K562 (cell line): ENCODE measurements around the gene CIAO1. TPM values are rescaled to one million over a fixed set of nuclear protein-coding genes. Genes with fewer than 3 reads are reported as not detected.

Experiments
- polyA plus RNA-seq, 8 experiments: library from polyadenylated mRNA; depleted of rRNA in 4 of 8; stranded (reverse) in 5 of 8; unstranded in 3 of 8; fragments of >200 nt; fragmentation: Nextera tagmentation in 2 of 8; fragmentation: Illumina TruSeq in 1 of 8; extraction: Ambion mirVana in 2 of 8; extraction: Trizol in 1 of 8; gene quantifications; 2 replicates each; pipeline versions ENCODE4 v1.2.1 to v1.2.3, GENCODE V29; 2011 to 2014; ENCODE audit warnings: inconsistent platforms in 1 of 8, missing spikeins in 1 of 8
- total RNA-seq, 7 experiments: library from RNA; depleted of rRNA in 6 of 7; stranded (reverse); fragments of >200 nt in 6 of 7; fragmentation: Illumina TruSeq in 2 of 7; extraction: Trizol in 2 of 7; gene quantifications; 2 replicates each; pipeline versions ENCODE4 v1.2.1 to v1.2.3, GENCODE V29; 2011 to 2021; ENCODE audit warnings: low replicate concordance in 1 of 7

CIAO1 gene
- total and polyA plus RNA-seq, 9 of the 15 experiments (the other 6 are each of a cell fraction or from before 2014, with no cell fraction given): 11.4 to 156 (median 92.8) TPM

Other genes with a start within 250 kb of the CIAO1 start
Only the 7 nearest of the 10 such genes appear.
- not detected in 2 replicates for gene ASTL, start 127.7 kb upstream of the CIAO1 start, total RNA-seq (2014; rRNA removed)
- gene ASTL, start 127.7 kb upstream of the CIAO1 start, total RNA-seq (2014; rRNA removed; fragmentation: Illumina TruSeq; extraction: Trizol): not detected in 2 replicates
- not detected in 2 replicates for gene ASTL, start 127.7 kb upstream of the CIAO1 start, total RNA-seq (2015; rRNA removed; fragmentation: Illumina TruSeq; extraction: Trizol)
- not detected in 2 replicates for gene ASTL, start 127.7 kb upstream of the CIAO1 start, total RNA-seq (2021)
- gene ASTL, start 127.7 kb upstream of the CIAO1 start, polyA plus RNA-seq (2011; rRNA removed): not detected in 2 replicates
- not detected in 2 replicates for gene ASTL, start 127.7 kb upstream of the CIAO1 start, polyA plus RNA-seq (2014; fragmentation: Illumina TruSeq; extraction: Trizol)
- gene ASTL, start 127.7 kb upstream of the CIAO1 start, polyA plus RNA-seq (2014; fragmentation: Nextera tagmentation; extraction: Ambion mirVana): not detected
- not detected in 2 replicates for gene ASTL, start 127.7 kb upstream of the CIAO1 start, polyA plus RNA-seq (2014; rRNA removed)
- gene DUSP2, start 120.8 kb upstream of the CIAO1 start, total RNA-seq (2014; rRNA removed): not detected in 2 replicates
- not detected in 2 replicates for gene DUSP2, start 120.8 kb upstream of the CIAO1 start, total RNA-seq (2014; rRNA removed; fragmentation: Illumina TruSeq; extraction: Trizol)
- gene DUSP2, start 120.8 kb upstream of the CIAO1 start, total RNA-seq (2015; rRNA removed; fragmentation: Illumina TruSeq; extraction: Trizol): not detected in 2 replicates
- gene DUSP2, start 120.8 kb upstream of the CIAO1 start, total RNA-seq (2021): 0.18 and 0.42 TPM in 2 replicates
- 0.04 TPM in 1 of 2 replicates, not detected in the other for gene DUSP2, start 120.8 kb upstream of the CIAO1 start, polyA plus RNA-seq (2011; rRNA removed)
- gene DUSP2, start 120.8 kb upstream of the CIAO1 start, polyA plus RNA-seq (2014; fragmentation: Illumina TruSeq; extraction: Trizol): not detected in 2 replicates
- not detected for gene DUSP2, start 120.8 kb upstream of the CIAO1 start, polyA plus RNA-seq (2014; fragmentation: Nextera tagmentation; extraction: Ambion mirVana)
- not detected in 2 replicates for gene DUSP2, start 120.8 kb upstream of the CIAO1 start, polyA plus RNA-seq (2014; rRNA removed)
- gene STARD7, start 57.4 kb upstream of the CIAO1 start, total RNA-seq (2014; rRNA removed): 147 and 306 TPM in 2 replicates
- gene STARD7, start 57.4 kb upstream of the CIAO1 start, total RNA-seq (2014; rRNA removed; fragmentation: Illumina TruSeq; extraction: Trizol): 173 and 193 TPM in 2 replicates
- gene STARD7, start 57.4 kb upstream of the CIAO1 start, total RNA-seq (2015; rRNA removed; fragmentation: Illumina TruSeq; extraction: Trizol): 170 and 173 TPM in 2 replicates
- gene STARD7, start 57.4 kb upstream of the CIAO1 start, total RNA-seq (2021): 192 and 196 TPM in 2 replicates
- 95.3 and 108 TPM in 2 replicates for gene STARD7, start 57.4 kb upstream of the CIAO1 start, polyA plus RNA-seq (2011; rRNA removed)
- 136 and 145 TPM in 2 replicates for gene STARD7, start 57.4 kb upstream of the CIAO1 start, polyA plus RNA-seq (2014; fragmentation: Illumina TruSeq; extraction: Trizol)
- 100 to 1,000 TPM in 1 of 2 experiments, 10 to 100 TPM in 1; 90.9 to 140 TPM for gene STARD7, start 57.4 kb upstream of the CIAO1 start, polyA plus RNA-seq (2014; fragmentation: Nextera tagmentation; extraction: Ambion mirVana)
- 103 and 122 TPM in 2 replicates for gene STARD7, start 57.4 kb upstream of the CIAO1 start, polyA plus RNA-seq (2014; rRNA removed)
- 7.2 and 9.8 TPM in 2 replicates for gene TMEM127, start 228 bp upstream of the CIAO1 start, total RNA-seq (2014; rRNA removed)
- gene TMEM127, start 228 bp upstream of the CIAO1 start, total RNA-seq (2014; rRNA removed; fragmentation: Illumina TruSeq; extraction: Trizol): 6.7 and 6.8 TPM in 2 replicates
- 10.3 and 10.7 TPM in 2 replicates for gene TMEM127, start 228 bp upstream of the CIAO1 start, total RNA-seq (2015; rRNA removed; fragmentation: Illumina TruSeq; extraction: Trizol)
- gene TMEM127, start 228 bp upstream of the CIAO1 start, total RNA-seq (2021): 18.6 and 20.0 TPM in 2 replicates
- 10.9 and 16.6 TPM in 2 replicates for gene TMEM127, start 228 bp upstream of the CIAO1 start, polyA plus RNA-seq (2011; rRNA removed)
- gene TMEM127, start 228 bp upstream of the CIAO1 start, polyA plus RNA-seq (2014; fragmentation: Illumina TruSeq; extraction: Trizol): 16.6 and 17.4 TPM in 2 replicates
- gene TMEM127, start 228 bp upstream of the CIAO1 start, polyA plus RNA-seq (2014; fragmentation: Nextera tagmentation; extraction: Ambion mirVana): 1 to 10 TPM; 1.7 to 2.0 TPM
- 9.9 and 10.8 TPM in 2 replicates for gene TMEM127, start 228 bp upstream of the CIAO1 start, polyA plus RNA-seq (2014; rRNA removed)
- 76.1 and 87.5 TPM in 2 replicates for gene SNRNP200, start 39.3 kb downstream of the CIAO1 start, total RNA-seq (2014; rRNA removed)
- 66.5 and 77.9 TPM in 2 replicates for gene SNRNP200, start 39.3 kb downstream of the CIAO1 start, total RNA-seq (2014; rRNA removed; fragmentation: Illumina TruSeq; extraction: Trizol)
- gene SNRNP200, start 39.3 kb downstream of the CIAO1 start, total RNA-seq (2015; rRNA removed; fragmentation: Illumina TruSeq; extraction: Trizol): 94.4 and 95.0 TPM in 2 replicates
- gene SNRNP200, start 39.3 kb downstream of the CIAO1 start, total RNA-seq (2021): 188 and 210 TPM in 2 replicates
- gene SNRNP200, start 39.3 kb downstream of the CIAO1 start, polyA plus RNA-seq (2011; rRNA removed): 191 and 199 TPM in 2 replicates
- gene SNRNP200, start 39.3 kb downstream of the CIAO1 start, polyA plus RNA-seq (2014; fragmentation: Illumina TruSeq; extraction: Trizol): 224 and 231 TPM in 2 replicates
- gene SNRNP200, start 39.3 kb downstream of the CIAO1 start, polyA plus RNA-seq (2014; fragmentation: Nextera tagmentation; extraction: Ambion mirVana): 100 to 1,000 TPM in 1 of 2 experiments, 10 to 100 TPM in 1; 87.9 to 155 TPM
- gene SNRNP200, start 39.3 kb downstream of the CIAO1 start, polyA plus RNA-seq (2014; rRNA removed): 171 and 181 TPM in 2 replicates
- gene ITPRIPL1, start 59.1 kb downstream of the CIAO1 start, total RNA-seq (2014; rRNA removed): 6.1 and 8.8 TPM in 2 replicates
- 5.9 and 6.4 TPM in 2 replicates for gene ITPRIPL1, start 59.1 kb downstream of the CIAO1 start, total RNA-seq (2014; rRNA removed; fragmentation: Illumina TruSeq; extraction: Trizol)
- 6.1 and 6.7 TPM in 2 replicates for gene ITPRIPL1, start 59.1 kb downstream of the CIAO1 start, total RNA-seq (2015; rRNA removed; fragmentation: Illumina TruSeq; extraction: Trizol)
- 8.9 and 9.0 TPM in 2 replicates for gene ITPRIPL1, start 59.1 kb downstream of the CIAO1 start, total RNA-seq (2021)
- 0.23 and 5.2 TPM in 2 replicates for gene ITPRIPL1, start 59.1 kb downstream of the CIAO1 start, polyA plus RNA-seq (2011; rRNA removed)
- gene ITPRIPL1, start 59.1 kb downstream of the CIAO1 start, polyA plus RNA-seq (2014; fragmentation: Illumina TruSeq; extraction: Trizol): 6.4 and 8.1 TPM in 2 replicates
- gene ITPRIPL1, start 59.1 kb downstream of the CIAO1 start, polyA plus RNA-seq (2014; fragmentation: Nextera tagmentation; extraction: Ambion mirVana): 1 to 10 TPM in 1 of 2 experiments, under 1 TPM in 1; 0.99 to 1.5 TPM
- gene ITPRIPL1, start 59.1 kb downstream of the CIAO1 start, polyA plus RNA-seq (2014; rRNA removed): 5.8 and 6.5 TPM in 2 replicates
- gene NCAPH, start 69.5 kb downstream of the CIAO1 start, total RNA-seq (2014; rRNA removed): 63.7 and 74.2 TPM in 2 replicates
- gene NCAPH, start 69.5 kb downstream of the CIAO1 start, total RNA-seq (2014; rRNA removed; fragmentation: Illumina TruSeq; extraction: Trizol): 52.7 and 54.8 TPM in 2 replicates
- 58.2 and 61.0 TPM in 2 replicates for gene NCAPH, start 69.5 kb downstream of the CIAO1 start, total RNA-seq (2015; rRNA removed; fragmentation: Illumina TruSeq; extraction: Trizol)
- gene NCAPH, start 69.5 kb downstream of the CIAO1 start, total RNA-seq (2021): 64.4 and 65.1 TPM in 2 replicates
- gene NCAPH, start 69.5 kb downstream of the CIAO1 start, polyA plus RNA-seq (2011; rRNA removed): 68.0 and 76.0 TPM in 2 replicates
- gene NCAPH, start 69.5 kb downstream of the CIAO1 start, polyA plus RNA-seq (2014; fragmentation: Illumina TruSeq; extraction: Trizol): 94.5 and 109 TPM in 2 replicates
- gene NCAPH, start 69.5 kb downstream of the CIAO1 start, polyA plus RNA-seq (2014; fragmentation: Nextera tagmentation; extraction: Ambion mirVana): 10 to 100 TPM; 52.4 to 73.8 TPM
- gene NCAPH, start 69.5 kb downstream of the CIAO1 start, polyA plus RNA-seq (2014; rRNA removed): 67.4 and 73.5 TPM in 2 replicates